ENCODE measurements around the gene DNTT.
A peak's percentile ranks its signal among the peaks of the same experiment; 100 is the strongest.

The DNTT gene

DNA sequence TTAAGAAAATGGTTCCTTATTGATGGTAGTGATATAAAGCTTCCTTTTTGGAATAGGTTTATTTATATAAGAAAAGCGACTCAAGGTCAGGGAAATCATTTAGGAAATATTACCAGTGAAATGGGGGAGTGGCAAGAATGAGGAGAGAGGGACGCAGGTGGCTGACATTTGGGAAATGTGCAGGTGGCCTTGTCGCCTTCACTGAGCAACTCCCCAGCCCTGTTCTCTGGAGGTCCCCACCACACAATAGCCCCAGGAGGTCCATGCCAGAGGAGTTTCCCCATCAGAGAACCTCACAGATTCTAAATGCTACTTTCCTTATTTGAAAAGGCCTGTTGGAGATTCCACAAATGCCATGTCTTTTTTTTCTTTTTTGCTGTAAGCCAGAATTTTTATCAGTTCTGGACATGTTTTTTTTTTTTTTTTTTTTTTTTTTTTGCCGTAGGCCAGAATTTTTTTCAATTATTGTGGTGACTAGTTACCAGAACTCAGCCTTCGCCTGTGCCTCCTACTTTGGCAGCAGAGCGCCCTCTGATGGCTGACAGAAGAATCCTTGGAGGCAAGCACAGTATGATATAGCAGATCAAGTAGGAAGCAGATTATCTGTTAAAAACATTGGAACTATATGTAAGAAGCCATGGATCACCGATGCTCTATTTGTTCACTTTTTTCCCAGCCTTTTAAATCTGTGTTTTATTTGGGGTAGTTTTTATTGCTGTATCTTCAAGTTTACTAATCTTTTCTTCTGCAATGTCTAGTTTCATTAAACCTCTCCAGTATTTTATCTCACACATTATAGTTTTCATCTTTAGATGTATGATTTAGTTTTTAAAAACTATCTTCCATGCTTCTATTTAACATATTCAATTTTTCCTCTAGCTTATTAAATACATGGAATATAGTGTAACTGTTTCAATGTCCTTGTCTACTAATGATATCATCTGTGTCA lies 36.0 kb downstream of the DNTT start:
- FAIRE-seq, result peak; percentile 83
- DNase-seq (ENCODE audit: insufficient read length, low spot score), result peak; percentile 28

DNA sequence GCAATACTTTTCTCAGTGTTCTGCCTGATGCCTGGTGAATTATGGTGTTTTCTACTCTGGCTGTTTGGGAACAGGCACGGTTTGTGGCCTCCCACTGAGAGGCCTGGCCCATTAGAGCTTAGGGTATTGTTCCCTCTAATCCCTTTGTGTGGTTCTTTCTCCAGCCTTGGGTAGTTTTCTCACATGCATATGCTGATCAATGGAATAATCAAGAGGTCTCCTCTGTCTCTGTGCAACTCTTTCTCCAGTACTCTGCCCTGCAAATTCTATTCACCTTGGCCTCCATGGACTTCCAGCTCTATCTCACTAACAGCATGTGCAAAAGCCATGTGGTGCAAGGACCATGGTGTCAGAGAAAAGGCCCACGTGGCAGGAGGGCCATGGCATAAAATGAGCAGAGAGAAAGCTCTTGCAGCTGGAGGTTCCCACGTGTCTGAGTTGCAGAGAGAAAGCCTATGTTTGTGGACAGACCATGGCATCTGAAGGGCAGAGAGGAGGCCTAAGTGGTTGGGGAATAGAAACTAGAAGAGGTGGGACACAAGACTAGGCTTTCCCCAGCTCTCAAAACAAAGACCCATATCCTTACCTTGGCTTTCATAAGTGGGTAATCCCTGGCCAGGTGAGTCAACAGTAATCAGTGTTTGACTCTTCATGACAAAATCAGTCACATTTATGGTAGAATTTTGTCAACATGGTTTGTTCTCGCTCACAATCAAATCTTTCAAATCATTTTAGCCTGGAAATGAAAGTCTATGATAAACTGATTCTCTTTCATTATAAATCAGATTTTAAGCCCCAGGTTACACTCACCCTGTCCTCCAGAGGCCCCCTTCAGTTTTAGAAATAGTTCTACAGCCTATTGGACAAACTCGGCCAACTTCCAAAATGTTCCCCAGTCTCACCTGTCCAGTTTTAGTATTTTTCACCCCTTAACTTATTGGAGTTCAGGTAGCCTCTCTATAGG lies 37.3 kb downstream of the DNTT start:
- no peak for FAIRE-seq
- no peak for DNase-seq (ENCODE audit: insufficient read length, low spot score)

DNA sequence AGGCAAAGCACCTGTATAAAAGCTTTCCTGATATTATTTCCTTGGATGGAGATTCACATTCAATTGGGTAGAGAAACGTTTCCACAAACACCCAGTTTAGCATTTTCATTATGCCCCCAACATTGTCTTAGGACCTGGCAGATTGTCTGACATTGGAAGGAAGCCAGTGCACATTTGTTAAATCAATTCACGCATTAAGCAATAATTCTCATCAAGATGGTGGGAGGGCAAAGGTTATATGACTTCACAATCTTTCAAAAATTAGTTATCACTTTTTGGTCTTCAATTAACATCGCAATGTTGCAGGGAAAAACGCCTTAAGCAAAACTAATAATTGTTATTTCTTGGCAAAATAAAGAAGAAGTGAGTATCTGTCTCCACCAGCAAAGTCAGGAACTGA lies 38.2 kb downstream of the DNTT start:
- FAIRE-seq (no peak), DNase-seq (ENCODE audit: insufficient read length, low spot score) (no peak)

DNA sequence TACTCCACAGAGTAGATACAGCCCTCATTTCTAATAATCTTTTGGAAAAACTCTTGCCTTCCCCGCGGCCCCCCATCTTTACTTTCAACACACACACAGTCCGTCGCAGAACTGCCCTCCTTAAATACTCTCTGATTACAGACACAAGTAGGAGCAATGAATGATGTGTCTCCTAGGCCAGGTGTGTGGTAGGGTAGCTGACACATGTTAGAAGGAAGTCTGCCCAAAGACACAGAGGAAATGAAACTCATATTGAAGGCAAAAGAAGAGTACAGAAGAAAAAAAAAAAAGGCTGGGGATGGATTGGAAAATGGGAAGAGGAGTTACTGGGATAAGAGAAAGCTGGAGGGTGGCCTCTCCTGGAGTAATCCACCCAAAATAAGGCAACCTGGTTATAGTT lies 39.9 kb downstream of the DNTT start:
- DNase-seq (ENCODE audit: insufficient read length, low spot score) (no peak), FAIRE-seq (no peak)

DNA sequence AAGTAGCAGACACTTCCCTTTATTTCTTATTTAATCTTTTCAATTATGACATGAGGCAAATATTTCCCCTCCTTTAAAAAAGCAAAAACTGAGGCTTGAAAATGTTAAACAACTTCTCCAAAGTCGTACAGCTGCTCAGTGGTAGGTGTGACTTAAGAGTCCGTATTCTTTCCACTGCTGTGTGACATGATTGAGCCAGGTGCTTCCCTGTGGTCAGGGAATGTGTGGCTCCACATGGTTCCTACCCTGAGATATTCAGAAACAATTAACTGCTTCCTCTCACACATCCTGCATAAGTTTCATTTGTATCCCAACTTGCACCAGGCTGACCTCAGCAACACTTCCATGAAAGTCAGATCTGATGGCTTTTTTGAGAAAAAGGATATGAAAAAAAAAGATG lies 41.0 kb downstream of the DNTT start:
- DNase-seq (ENCODE audit: insufficient read length, low spot score), result no peak
- no peak for FAIRE-seq

DNA sequence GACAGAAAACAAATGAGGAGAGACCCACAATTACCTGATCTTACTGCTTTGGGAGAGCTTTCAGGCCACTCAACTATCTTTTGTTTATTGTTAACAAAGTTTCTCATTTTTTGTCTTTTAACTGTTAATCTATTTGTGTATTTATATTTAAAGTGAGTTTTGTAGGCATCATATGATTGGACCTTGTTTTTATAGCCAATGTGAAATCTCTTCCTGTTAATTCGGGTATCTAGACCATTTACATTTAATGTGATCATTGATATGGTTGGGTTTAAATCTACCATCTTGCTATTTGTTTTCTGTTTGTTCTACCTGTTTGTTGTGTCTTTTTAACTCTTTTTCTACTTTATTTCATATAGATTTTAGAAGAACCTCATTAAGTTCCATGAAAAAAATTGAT lies 42.1 kb downstream of the DNTT start:
- FAIRE-seq (no peak), DNase-seq (ENCODE audit: insufficient read length, low spot score) (no peak)

DNA sequence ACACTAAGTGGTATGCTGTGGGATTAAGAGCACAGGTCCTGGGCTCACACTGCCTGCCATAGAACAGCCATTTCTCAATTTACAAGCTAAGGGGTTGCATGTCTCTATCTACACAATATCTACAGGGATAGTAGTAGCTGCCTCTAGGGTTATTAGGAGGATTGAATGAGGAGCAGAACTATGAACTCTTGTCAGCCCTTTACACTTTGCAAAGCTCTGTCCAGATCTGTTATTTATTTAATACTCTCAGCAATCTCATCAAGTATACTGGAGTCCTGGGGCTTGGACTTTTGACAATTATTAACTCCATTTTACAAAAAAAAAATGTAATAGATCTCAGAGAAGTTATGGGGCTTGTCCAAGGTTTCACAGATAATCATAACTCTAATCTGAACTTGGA lies 47.8 kb downstream of the DNTT start:
- no peak for FAIRE-seq
- DNase-seq (ENCODE audit: insufficient read length, low spot score), result no peak

DNA sequence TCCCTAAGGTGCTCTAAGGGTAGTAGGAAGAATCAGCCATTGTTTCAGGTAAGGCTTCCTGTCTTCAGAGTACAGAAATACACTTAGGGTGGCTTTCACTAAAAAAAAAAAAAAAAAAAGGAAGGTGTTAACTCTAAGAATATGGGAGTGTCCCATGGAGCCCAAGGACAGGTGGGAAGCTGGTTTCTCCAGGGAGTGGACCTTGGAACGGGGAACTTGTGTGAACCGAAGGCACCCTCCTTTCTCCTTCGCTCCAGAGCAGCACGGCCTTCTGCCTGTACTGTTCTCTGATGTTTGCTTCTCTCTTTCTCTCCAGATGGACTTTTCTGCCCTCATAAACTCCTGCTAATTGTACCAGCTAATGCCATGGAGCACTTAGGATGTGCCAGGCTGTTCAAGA lies 48.3 kb downstream of the DNTT start:
- FAIRE-seq, result no peak

DNA sequence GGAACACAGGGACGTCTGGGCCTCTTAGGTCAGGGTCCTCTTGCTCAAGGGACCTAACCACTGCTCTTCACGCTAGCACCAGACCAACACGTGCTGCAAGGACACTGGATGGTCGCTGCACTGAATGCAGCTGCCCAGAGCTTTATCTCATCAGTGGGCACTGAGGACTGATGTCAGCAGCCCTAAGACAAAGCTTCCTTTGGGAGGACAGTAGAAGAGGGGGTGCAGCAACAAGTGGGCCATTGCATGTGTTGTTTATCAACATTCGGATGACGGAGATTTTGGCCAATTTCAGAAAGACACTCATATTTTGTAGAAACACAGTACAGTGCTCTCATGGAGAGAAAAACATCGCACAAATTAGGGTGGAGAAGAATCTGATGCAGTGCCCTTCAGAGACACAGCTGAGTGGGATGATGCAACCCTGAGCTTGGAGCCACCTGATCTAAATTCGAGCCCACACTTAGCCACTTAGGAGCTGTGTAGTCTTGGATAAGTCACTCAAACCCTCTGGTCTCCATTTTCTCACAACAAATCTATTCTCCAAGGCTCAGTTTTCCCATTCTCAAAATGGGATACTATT lies 52.9 kb downstream of the DNTT start:
- FAIRE-seq (no peak), DNase-seq (ENCODE audit: insufficient read length, low spot score) (no peak)

More for the DNA sequence above, 48.3 kb downstream of the DNTT start:
- DNase-seq (ENCODE audit: insufficient read length, low spot score), result no peak

DNA sequence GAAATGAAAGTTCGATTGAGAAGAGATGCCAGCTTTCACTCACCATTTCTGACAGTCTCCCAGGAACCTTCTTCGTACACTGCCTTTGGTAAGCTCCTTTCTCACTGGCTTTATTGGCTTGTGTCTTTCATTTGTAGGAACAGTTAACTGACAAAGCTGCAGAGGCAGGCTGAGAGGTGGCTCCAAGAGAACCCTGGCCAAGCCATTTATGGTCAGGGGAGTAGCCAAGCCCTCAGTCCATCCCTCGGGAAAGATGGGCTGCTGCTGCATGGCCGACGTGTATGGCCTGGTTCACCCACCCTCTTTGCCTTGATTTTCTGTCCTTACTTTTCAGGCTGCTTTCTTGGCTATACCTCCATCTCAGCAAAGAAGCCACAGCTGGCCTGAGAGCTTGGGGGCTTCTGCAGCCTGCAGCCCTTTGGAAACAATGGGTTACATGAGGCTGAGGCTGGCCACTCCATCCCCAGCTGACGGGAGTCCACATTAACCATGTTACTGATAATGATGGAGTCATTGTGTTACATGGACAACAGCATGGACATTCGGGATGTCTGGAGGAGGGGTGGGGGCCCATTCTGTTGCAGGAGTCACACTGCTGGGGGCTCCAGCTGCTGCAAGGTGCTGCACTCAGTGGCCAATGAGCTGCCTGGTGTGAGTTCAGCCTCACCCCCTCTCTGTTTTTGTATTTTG lies 54.8 kb downstream of the DNTT start, which contains the start of gene OPALIN:
Gene OPALIN (minus strand): TSS at position 152 of the 690 bp plus-strand sequence. CDS start 106 bp downstream, at position 46.
- FAIRE-seq, result no peak

DNA sequence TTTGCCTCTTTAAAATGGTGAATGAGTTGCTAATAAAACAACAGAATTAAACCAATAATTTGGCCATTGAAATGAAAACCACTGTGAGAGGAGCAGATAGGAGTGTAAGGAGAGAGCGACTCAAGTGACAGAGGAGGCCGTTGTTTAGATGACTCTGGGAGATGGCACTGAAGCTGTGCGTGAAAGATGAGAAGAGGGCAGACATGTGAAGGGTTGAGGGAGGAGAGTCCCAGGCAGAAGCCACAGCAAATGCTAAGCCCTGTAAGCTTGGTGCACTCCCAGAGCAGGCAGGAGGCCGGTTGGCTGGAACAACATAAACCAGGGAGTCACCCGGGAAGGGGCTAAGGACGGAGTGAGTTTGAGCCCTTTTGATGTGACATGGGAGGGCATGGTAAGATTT lies 55.4 kb downstream of the DNTT start:
- no peak for FAIRE-seq

More for the DNA sequence above, 54.8 kb downstream of the DNTT start, which contains the start of gene OPALIN:
- DNase-seq (ENCODE audit: insufficient read length, low spot score), result no peak

DNA sequence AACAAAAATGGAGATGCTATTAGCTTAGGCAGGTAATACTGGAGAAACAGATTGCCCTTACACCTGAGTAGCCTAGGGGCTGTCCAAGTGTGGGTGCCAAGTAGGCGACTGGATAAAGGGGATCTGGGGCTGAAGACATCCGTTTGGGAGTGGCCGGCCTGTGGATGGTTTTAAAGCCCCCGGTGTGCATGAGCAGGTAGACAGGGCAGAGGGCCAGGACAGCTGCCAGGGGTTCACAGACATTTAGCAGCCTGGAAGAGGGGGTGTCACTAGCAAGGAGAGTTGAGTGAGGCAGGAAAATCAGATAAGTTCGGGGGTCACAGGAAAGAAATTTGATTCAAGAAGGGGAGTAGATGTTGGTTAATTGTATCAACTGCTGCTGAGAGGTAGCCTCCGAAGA lies 56.1 kb downstream of the DNTT start:
- DNase-seq (ENCODE audit: insufficient read length, low spot score), result no peak
- no peak for FAIRE-seq

More for the DNA sequence above, 55.4 kb downstream of the DNTT start:
- no peak for DNase-seq (ENCODE audit: insufficient read length, low spot score)

DNA sequence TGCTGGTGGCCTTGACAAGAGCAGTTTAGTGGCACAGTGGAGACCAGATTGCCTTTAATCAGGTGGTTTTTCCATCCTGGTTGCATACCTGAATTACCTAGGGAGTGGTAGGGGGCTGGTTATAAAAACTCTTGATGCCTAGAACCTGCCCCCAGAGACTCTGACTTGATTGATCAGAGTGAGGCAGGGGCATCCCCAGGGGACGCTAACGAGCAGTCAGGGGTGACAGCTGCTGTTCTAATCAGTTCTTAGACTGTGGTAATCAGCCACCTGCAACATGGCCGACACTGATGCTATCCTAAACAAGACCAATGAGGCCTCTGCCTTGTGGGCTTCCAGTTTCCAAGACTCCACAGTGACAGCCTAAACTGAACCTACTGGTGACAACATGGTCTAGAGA lies 56.5 kb downstream of the DNTT start:
- FAIRE-seq, result no peak

DNA sequence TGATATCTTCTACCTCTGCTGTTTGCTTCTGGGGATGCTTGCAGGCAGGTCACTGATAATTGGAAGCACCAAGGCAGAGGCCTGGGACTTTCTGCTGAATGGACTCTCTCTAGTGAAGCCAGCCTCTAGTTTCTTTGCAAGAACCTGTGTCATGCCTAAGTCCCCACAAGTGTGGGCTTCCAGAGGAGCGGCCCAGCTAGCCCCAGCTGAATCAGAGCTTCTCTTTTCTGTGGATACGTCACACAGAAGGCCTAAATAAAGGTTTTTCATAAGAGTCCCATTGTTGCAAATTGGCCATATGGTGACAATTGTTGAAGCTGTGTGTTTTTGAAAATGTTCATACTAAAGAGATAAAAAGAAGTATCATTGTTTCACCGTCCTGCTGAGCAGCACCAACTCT lies 61.3 kb downstream of the DNTT start:
- no peak for DNase-seq (ENCODE audit: insufficient read length, low spot score)

More for the DNA sequence above, 56.5 kb downstream of the DNTT start:
- no peak for DNase-seq (ENCODE audit: insufficient read length, low spot score)

DNA sequence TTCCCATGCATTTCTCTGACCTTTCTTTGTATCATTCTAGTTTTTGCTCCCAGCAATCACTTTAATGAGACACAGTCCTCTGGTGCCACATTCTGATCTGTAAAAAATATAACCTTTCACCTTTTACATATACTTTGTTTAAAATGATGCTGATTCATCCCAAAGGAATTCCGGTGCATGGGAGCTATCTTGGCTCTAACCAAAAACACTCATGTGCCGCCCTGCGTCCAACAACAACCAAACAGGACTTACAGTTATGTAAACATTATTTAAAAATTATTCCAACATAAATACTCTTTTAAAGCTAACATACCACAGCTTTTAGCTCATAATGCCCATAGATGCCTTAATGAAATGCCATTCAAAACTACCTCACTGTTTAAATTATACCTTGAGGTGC lies 62.3 kb downstream of the DNTT start:
- DNase-seq (ENCODE audit: insufficient read length, low spot score) (no peak), FAIRE-seq (no peak)

More for the DNA sequence above, 61.3 kb downstream of the DNTT start:
- no peak for FAIRE-seq

DNA sequence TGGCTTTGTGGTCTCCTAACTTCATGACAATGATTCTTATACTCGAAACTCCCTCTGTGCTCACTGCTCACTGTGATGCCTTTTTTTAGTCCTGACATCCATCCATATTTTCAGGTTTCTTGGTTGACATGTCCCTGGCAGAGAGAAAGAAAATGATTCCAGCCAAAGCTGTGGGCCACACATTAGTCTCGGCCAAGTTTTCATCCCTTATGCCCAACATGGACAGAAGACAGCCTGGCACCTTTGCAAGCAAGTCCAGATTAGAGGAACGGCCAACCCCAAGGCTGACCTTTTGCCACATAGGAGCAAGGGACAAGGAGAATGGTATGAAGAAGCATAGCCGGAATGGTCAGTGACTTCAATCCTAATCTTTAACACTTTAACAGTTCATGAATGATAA lies 63.2 kb downstream of the DNTT start:
- DNase-seq (ENCODE audit: insufficient read length, low spot score) (no peak), FAIRE-seq (no peak)

DNA sequence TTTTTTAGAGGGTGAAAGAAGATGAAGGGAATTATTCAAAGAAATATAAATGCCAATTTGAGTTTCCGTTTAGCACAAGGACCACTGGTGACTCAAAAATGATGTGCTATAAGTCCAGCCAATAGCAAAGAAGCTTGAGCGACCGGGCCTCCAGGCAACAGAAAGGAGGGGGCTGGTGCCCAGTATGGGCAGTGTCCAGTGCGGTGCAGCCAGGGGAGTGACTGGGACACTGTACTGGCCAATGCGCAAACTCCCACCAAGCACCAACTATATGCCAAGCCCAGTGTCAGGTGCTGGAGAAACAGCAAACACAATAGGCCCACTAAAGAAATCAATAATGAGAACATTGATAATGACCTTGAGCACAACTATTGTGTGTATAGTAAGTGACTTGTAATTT lies 64.7 kb downstream of the DNTT start:
- no peak for DNase-seq (ENCODE audit: insufficient read length, low spot score)
- no peak for FAIRE-seq

DNA sequence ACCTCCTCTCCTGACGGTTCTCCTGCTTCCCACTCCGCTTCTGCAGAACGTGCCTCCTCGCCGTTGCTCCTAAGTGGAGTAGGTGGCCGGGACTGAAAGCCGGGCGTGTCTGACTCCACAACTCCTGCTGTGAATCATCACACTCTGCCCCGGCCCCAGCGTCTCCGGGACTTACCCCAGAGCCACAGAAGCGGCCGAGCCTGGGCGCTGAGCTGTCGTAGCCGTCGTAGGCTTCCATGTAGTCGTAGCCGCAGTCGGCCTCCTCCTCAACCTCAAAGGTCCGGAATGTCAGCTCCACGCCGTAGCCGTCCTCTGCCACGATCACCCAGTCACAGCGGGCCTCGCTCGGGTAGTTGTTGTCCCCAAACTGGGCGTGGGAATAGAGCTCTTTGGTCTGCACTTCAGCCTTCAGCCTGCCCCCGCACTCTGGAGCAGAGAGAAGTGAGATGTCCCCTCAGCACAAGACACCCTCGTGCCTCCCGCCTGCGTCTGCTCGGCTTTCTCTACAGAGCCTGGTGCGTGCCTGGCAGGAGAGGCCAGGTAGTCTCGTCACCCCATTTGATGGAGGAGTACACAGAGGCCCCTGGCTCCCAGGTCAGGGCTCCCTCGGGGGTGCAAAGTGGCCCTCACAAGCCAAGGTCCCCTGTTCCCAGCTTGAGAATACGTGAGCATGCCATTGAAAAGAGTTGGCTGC lies 65.8 kb downstream of the DNTT start:
- DNase-seq (ENCODE audit: insufficient read length, low spot score), result no peak

DNA sequence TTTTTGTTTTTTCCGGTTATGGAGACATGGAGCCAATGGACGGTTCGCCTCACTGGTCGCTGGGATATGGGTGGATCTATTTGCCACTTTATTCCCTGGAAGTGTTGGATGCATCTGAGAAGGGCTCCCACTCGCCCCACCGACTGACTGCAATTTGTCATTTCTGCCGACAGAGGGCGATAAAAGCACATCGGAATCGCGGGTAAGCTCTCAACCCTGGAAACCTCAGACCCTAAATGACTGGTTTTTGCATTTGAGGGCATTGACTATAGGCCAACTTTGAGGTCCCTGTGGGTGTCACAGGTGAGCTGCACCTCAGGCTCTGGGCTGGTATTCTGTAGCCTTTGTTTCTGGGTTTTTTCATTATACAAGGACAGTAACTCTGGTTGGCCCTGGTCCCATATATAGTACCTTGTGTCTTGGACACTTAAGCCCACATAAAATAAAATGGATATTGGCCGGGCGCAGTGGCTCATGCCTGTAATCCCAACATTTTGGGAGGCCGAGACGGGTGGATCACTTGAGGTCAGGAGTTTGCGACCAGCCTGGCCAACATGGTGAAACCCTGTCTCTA lies 66.4 kb downstream of the DNTT start:
- DNase-seq (ENCODE audit: insufficient read length, low spot score) (peak; percentile 61), FAIRE-seq (peak; percentile 92)

More for the DNA sequence above, 65.8 kb downstream of the DNTT start:
- no peak for FAIRE-seq

Measured in GM19239 (cell line).